HG03469 (cell line): ENCODE measurements around the gene IL17F.
A peak's percentile ranks its signal among the peaks of the same experiment; 100 is the strongest.
"Not testable (repeated sequence)": the region's sequence is repeated elsewhere in the genome, so short reads cannot be mapped to it uniquely, and the experiment has no call there.

Source experiments
- ATAC-seq: cut with Tn5 transposase; IDR thresholded peaks from one replicate; pipeline ENCODE4 v1.9.1; 2021; ENCODE audit warnings: mild to moderate bottlenecking, moderate library complexity, moderate number of reproducible peaks; ENCODE audit not compliant: unreplicated experiment

The IL17F gene

GRCh38 chr6:52249078-52249477, 4.8 kb upstream of the IL17F start:
- no peak for ATAC-seq

DNA sequence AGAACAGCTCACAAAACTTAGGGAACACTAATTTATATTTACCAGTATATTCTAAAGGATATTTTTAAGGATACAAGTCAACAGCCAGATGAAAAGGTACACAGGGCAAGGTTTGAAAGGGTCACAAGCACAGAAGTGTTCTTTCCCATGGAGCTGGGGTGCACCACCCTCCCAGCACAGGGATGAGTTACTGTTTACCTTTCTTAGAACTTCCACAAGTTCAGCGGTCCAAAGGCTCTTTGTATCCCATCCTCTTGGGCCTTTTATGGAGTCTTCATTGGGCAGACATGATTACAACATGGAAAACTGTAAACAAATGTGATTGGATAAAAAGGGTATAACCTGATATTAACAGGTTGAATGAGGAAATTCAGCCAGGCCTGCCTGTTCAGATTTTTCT, 1.1 kb upstream of the IL17F start:
- ATAC-seq, result no peak

GRCh38 chr6:52243282-52243893, 912 bp downstream of the IL17F start:
- ATAC-seq, result no peak

GRCh38 chr6:52241819-52242218, 2.5 kb downstream of the IL17F start:
- ATAC-seq, result no peak

DNA sequence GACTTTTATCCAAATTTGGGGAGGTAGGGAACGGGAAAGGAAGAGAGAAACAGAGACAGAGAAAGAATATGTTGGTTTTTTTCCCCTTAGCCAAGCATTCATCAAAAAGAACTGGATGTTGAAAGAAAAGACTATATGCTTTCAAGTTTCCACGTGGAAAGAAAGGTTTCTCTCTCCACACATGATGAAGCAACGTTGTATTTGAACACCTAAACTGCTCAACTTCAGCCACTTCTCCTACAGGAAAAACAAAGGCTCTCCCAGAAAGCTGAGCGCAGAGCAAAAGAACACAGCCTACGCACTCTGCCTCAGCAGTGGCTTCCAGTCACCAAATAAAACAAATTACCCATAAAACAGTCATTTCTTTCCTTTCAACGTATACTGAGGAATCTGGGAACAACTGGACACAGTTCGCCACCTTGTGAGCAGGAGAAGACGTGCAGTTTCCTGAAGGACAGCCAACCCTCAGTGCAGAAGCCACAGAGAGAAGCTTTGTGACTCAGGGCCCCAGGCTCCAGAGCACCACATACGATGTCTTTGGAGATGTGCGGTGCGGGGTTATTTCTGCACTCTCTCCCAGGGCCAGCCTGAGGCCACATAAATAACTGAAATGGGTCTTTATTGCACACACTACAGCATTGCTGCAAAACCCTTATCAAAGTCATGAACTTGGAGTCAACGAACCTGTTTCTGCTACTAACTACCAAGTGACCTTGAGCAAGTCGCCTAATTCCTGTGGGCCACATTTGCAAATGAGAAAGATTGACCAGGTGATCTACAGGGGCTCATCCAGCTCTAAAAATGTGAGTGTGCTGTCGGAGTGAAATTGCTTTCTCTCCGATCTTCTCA, 10.1 kb downstream of the IL17F start:
- peak; percentile 75 for ATAC-seq

DNA sequence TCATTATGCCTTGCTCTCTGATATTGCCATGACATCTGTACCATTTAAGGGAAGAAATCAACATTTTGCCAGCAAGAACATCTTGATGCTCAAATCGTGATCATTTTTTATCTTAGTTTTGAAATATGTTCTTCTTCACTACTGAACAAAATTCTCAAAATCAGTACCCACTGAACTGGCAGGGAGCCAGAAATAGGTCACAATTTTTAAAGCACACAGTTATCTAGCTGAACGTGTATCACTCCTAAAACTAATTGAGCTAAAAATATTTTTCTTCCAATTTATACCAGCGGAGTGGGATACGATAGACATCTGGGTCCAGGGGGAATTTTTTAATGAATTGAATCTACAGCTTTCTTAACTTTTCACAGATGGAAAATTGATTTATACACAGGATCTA, 11.3 kb downstream of the IL17F start:
- ATAC-seq, result no peak

DNA sequence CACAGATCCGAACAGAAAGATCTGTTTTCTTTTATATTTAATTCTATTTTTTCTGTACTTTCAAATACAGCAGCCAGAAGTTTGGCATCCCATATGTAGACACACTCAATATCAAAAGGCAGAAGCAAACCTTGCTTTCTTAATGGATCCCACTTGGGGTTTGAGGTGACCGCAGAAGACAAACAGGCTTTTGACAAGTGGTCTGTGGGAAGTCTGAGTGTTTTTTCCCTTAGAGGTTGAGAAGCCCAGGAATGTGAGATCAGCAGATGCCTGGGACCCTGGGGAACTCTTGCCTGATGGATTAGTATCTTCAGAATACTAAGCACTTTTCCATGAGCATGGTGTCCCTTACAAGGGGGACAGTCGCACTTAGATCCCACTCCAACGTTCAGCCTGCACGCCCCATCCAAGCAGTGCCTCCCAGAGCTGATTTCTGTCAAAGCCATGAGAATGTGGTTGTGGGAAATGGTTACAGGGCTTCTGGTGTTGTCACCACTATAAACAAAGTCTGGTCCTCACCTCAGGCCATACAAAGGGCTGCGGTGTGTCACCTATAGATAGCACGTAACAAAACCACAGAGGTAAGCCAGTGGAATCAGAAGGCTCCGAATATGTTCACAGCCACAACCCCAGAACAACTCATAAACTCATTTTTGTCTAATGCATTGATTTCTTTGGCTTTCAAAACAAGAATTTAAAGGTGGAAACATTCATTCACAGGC, 12.7 kb downstream of the IL17F start:
- ATAC-seq, result no peak

DNA sequence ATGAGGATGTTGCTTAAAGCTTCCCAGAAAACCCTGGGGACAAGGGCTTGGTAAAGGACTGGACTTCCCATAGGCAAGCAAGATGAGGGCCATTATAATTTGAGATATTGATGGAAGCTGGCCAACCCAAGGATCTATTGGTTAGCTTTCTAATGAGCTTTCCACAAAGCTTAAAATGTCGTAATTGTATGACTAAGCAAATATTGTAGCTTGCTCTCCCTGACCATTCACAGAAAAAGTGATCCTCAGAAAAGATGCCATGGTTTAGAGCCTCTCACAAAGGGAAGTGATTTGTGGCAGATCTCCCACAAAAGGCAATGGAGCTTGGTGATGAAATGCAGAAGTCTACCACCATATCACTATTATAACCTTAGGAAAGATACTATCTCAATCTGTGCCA, 13.6 kb downstream of the IL17F start:
- ATAC-seq, result no peak

DNA sequence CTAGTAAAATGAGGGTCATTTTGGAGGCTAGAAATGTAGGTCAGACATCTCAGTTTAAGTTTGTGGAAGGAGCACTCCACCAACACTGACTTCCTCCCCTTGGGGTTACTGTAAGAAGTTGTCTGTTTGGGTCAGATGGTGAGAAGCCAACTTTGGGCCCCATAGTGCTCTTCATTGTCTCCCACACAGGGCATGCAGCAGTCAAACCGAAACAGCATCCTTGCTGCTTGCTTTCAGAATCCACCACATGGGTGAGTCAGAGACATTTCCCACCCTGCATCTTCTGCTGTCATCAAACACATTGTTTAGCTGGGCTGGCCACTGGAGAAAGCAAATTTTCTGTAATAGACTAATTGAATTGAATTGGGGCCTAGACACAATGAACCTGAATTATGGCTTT, 16.8 kb downstream of the IL17F start:
- peak; percentile 100 for ATAC-seq

DNA sequence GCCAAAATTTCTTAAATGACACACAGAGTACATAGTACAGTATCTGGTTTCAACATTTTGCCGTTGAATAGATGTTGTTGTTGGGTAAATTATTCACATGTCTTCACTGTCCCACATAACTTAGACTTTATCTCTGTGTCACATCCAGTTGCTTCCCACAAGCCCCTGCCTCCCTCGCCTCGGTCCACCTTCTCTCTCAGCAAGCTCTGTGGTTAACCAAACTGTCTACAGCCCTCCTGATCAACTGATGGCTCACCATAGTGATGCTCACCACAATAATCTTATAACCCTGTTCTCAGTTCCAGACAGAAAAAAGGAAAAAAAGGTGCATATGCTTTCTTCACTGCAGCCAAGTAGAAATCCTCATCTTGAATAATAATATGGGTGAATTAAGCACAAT, 23.0 kb downstream of the IL17F start:
- ATAC-seq, result peak; percentile 71

GRCh38 chr6:52217761-52218160, 26.5 kb downstream of the IL17F start:
- ATAC-seq, result no peak

DNA sequence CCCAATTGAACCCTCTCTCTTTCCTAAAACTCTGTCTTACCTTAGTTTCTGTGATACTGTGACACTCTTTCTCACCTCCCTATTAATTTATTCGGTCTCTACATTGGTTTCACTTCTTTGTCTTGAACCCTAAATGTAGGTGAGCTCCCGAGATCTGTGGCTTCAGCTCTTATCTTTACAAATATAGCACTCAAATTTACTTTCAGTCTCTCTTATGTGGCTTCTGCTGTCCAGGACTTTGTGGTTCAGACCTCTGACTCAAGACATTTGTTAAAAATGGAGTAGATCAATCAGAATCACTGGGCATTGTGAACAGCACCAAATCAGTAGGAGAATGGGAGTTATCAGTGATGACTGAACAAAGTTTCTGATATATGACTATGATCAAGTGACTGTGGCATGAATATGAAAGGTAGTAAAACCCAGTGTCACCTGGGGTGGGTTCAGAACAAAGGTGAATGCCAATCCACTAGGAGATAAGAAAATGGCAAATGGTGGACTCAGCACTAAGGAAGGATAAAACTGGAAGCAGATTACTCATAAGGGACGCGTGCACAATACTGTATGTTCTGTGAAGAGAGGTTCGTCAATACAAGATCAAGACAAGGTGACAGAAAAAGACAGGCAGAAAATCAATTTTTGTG, 27.2 kb downstream of the IL17F start:
- peak; percentile 60 for ATAC-seq

DNA sequence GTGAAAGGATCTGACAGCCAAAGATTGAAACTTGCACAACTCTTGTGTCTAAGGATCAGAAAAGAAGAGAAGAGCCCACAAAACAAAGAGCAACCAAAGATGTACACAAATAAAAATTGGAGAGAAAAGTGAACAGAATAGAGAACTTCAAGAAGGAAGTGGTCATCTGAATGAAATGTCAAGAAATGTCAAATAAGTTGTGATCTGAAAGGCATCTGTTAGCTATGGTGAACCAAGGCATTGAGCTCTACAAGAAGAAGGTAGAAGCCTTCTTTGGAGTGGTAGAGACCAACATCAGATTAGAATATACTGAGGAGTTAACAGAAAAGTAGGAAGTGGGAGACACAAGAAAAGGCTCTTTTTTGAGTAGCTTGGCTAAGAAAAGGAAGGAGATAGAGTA, 28.5 kb downstream of the IL17F start:
- ATAC-seq, result no peak

GRCh38 chr6:52213127-52213526, 31.2 kb downstream of the IL17F start:
- ATAC-seq, result no peak

- ATAC-seq, result peak; percentile 64
Measured at GRCh38 chr6:52210227-52210626, 34.1 kb downstream of the IL17F start.

DNA sequence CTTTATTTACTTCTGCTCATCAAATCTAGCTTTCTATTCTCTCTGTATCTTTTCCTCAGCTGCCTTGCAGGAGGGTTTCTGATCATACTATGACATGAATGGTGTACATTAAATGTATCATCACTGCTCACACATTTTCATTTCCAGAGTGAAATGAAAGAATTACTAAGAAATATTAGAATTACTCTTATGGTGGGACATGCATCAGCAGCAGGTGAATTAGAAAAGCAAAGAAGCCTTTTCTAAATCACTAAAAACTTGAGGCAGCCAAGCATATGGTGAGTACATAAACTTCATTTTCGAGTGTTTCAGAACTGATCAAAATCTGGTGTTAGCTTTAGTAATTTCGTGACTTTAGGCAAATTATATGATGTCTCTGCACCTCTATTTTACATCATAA, 34.5 kb downstream of the IL17F start:
- ATAC-seq, result peak; percentile 28

- no peak for ATAC-seq
Measured at GRCh38 chr6:52208612-52209011, 35.7 kb downstream of the IL17F start.

- ATAC-seq, result no peak
Measured at GRCh38 chr6:52207066-52207465, 37.2 kb downstream of the IL17F start.

- ATAC-seq, result no peak
Measured at GRCh38 chr6:52201493-52201892, 42.8 kb downstream of the IL17F start.

GRCh38 chr6:52201046-52201445, 43.3 kb downstream of the IL17F start:
- no peak for ATAC-seq

GRCh38 chr6:52200088-52200487, 44.2 kb downstream of the IL17F start:
- ATAC-seq, result not testable (repeated sequence)
